IPS-NIHi7 (cell line): ENCODE results near the gene UCHL5.
"Not testable (repeated sequence)": the region's sequence is repeated elsewhere in the genome, so short reads cannot be mapped to it uniquely, and the experiment has no call there.

Source experiments
- DNase-seq: peaks from one replicate; pipeline ENCODE4 v3.0.0; 2012; ENCODE audit warnings: mixed read lengths; ENCODE audit errors: extremely low spot score

The UCHL5 gene

GRCh38 chr1:193065954-193066353 is 6.8 kb upstream of the UCHL5 start:
- no peak for DNase-seq

GRCh38 chr1:193062698-193063463 is 3.7 kb upstream of the UCHL5 start:
- DNase-seq, result no peak

GRCh38 chr1:193060938-193061337 is 1.8 kb upstream of the UCHL5 start:
- no peak for DNase-seq

GRCh38 chr1:193060406-193060805 is 1.2 kb upstream of the UCHL5 start:
- no peak for DNase-seq

GRCh38 chr1:193060115-193060403 is 899 bp upstream of the UCHL5 start:
- DNase-seq, result no peak

- DNase-seq, result peak; percentile 11
Observed at GRCh38 chr1:193058529-193059281, 455 bp downstream of the UCHL5 start.

- no peak for DNase-seq
Observed at GRCh38 chr1:193054169-193054675, 4.9 kb downstream of the UCHL5 start.

GRCh38 chr1:193048913-193049312 is 10.2 kb downstream of the UCHL5 start:
- DNase-seq, result not testable (repeated sequence)

GRCh38 chr1:193042766-193043691 is 16.1 kb downstream of the UCHL5 start:
- DNase-seq, result no peak

- DNase-seq, result no peak
Observed at GRCh38 chr1:193040011-193040410, 19.1 kb downstream of the UCHL5 start.

- no peak for DNase-seq
Observed at GRCh38 chr1:193036337-193037047, 22.7 kb downstream of the UCHL5 start.

GRCh38 chr1:193033610-193034009 is 25.6 kb downstream of the UCHL5 start:
- DNase-seq, result no peak

- DNase-seq, result not testable (repeated sequence)
Observed at GRCh38 chr1:193032643-193033427, 26.3 kb downstream of the UCHL5 start.

- DNase-seq, result no peak
Observed at GRCh38 chr1:193031431-193031830, 27.7 kb downstream of the UCHL5 start.

- no peak for DNase-seq
Observed at GRCh38 chr1:193030280-193030679, 28.9 kb downstream of the UCHL5 start.

- no peak for DNase-seq
Observed at GRCh38 chr1:193025218-193025617, 33.9 kb downstream of the UCHL5 start.

- no peak for DNase-seq
Observed at GRCh38 chr1:193019442-193020026, 39.6 kb downstream of the UCHL5 start.

- DNase-seq, result no peak
Observed at GRCh38 chr1:193016788-193017187, 42.4 kb downstream of the UCHL5 start.

GRCh38 chr1:193014400-193014799 is 44.8 kb downstream of the UCHL5 start:
- DNase-seq, result no peak

GRCh38 chr1:193013707-193014106 is 45.5 kb downstream of the UCHL5 start:
- no peak for DNase-seq
